Mesendoderm (in vitro differentiated cells): ENCODE data around the gene KRTAP4-4.
"Not testable (repeated sequence)": the region's sequence is repeated elsewhere in the genome, so short reads cannot be mapped to it uniquely, and the experiment has no call there.

Experiments
- DNase-seq: peaks from one replicate; pipeline ENCODE4 v3.0.0; 2013
- H2AK5ac ChIP-seq: 2 replicates; pipeline ENCODE4 v1.6.1; 2013; ENCODE audit warnings: low read length, inconsistent platforms
- H2BK120ac ChIP-seq: 2 replicates; pipeline ENCODE4 v1.6.1; 2013; ENCODE audit warnings: low read depth, mild to moderate bottlenecking, low read length, moderate library complexity, mixed read lengths
- H2BK15ac ChIP-seq: replicated peaks from 2 replicates; pipeline ENCODE4 v1.6.1; 2013; ENCODE audit warnings: low read depth, mild to moderate bottlenecking, moderate library complexity
- H2BK5ac ChIP-seq: 2 replicates; pipeline ENCODE4 v1.6.1; 2013; ENCODE audit warnings: low read length, inconsistent platforms
- H3K18ac ChIP-seq: 2 replicates; pipeline ENCODE4 v1.6.1; 2013; ENCODE audit warnings: mild to moderate bottlenecking, low read length, mixed read lengths
- H3K23ac ChIP-seq: one replicate; pipeline ENCODE4 v1.6.1; 2013; ENCODE audit warnings: low read length
- H3K27ac ChIP-seq: 2 replicates; pipeline ENCODE4 v1.5.1; 2013; ENCODE audit warnings: low read depth, mild to moderate bottlenecking, inconsistent platforms, low read length, moderate library complexity
- H3K27me3 ChIP-seq: 2 replicates; pipeline ENCODE4 v1.6.1; 2013; ENCODE audit warnings: low read length, control low read depth, mild to moderate bottlenecking, inconsistent platforms; ENCODE audit not compliant: insufficient read depth, poor library complexity
- H3K36me3 ChIP-seq: 2 replicates; pipeline ENCODE4 v1.6.1; 2013; ENCODE audit warnings: low read length, inconsistent platforms; ENCODE audit not compliant: control insufficient read depth, insufficient read depth
- H3K4ac ChIP-seq: one replicate; pipeline ENCODE4 v1.6.1; 2013; ENCODE audit warnings: low read depth, mild to moderate bottlenecking, low read length, moderate library complexity
- H3K4me1 ChIP-seq: 2 replicates; pipeline ENCODE4 v1.6.1; 2013; ENCODE audit warnings: low read depth, low read length, inconsistent platforms; ENCODE audit not compliant: control insufficient read depth
- H3K4me2 ChIP-seq: 2 replicates; pipeline ENCODE4 v1.6.1; 2013; ENCODE audit warnings: low read length
- H3K4me3 ChIP-seq: 2 replicates; pipeline ENCODE4 v1.5.1; 2013; ENCODE audit warnings: mild to moderate bottlenecking, low read length
- H3K56ac ChIP-seq: one replicate; pipeline ENCODE4 v1.6.1; 2013; ENCODE audit warnings: low read length
- H3K79me1 ChIP-seq: 2 replicates; pipeline ENCODE4 v1.6.1; 2013; ENCODE audit warnings: low read length, inconsistent platforms
- H3K79me2 ChIP-seq: 2 replicates; pipeline ENCODE4 v1.6.1; 2013; ENCODE audit warnings: mild to moderate bottlenecking, low read length; ENCODE audit not compliant: control insufficient read depth, insufficient read depth
- H3K9ac ChIP-seq: 2 replicates; pipeline ENCODE4 v1.6.1; 2013; ENCODE audit warnings: low read length, inconsistent platforms
- H4K5ac ChIP-seq: one replicate; pipeline ENCODE4 v1.6.1; 2013; ENCODE audit warnings: low read length
- H4K8ac ChIP-seq: one replicate; pipeline ENCODE4 v1.6.1; 2013; ENCODE audit warnings: low read depth, mild to moderate bottlenecking, control low read depth, low read length, moderate library complexity
- WGBS: extraction: QIAGEN DNeasy Blood & Tissue Kit; methylation state at CpG from one replicate; pipeline ENCODE4 v1.1.7; 2013; ENCODE audit warnings: low lambda C conversion rate, missing lambda C conversion rate; ENCODE audit not compliant: insufficient coverage; ENCODE audit errors: extremely low coverage; 5-methylcytosine and 5-hydroxymethylcytosine counted together

Gene KRTAP4-4

GRCh38 chr17:41153856-41154255, 6.7 kb downstream of the KRTAP4-4 start:
- H3K23ac ChIP-seq, result no peak overlapping the region

GRCh38 chr17:41151525-41151924, 9.0 kb downstream of the KRTAP4-4 start:
- H4K5ac ChIP-seq, result no peak overlapping the region
- no peak overlapping the region for H3K9ac ChIP-seq
- no peak overlapping the region for H3K4ac ChIP-seq
- H3K4me1 ChIP-seq, result no peaks in the 10 kb centered on the region
- H3K27me3 ChIP-seq, result no peaks in the 10 kb centered on the region
- no peak overlapping the region for H3K4me2 ChIP-seq
- no peak overlapping the region for H2BK5ac ChIP-seq
- H2AK5ac ChIP-seq, result no peak overlapping the region
- H3K18ac ChIP-seq, result no peak overlapping the region
- no peaks in the 10 kb centered on the region for H3K36me3 ChIP-seq
- no peaks in the 10 kb centered on the region for H3K79me2 ChIP-seq
- no peak overlapping the region for H3K27ac ChIP-seq
- WGBS, result no CpG with 5 or more reads among the region's 2 CpGs
- no peak overlapping the region for H3K23ac ChIP-seq
- no peak overlapping the region for H3K56ac ChIP-seq
- H4K8ac ChIP-seq, result no peak overlapping the region
- H3K79me1 ChIP-seq, result no peaks in the 10 kb centered on the region
- no peak overlapping the region for H2BK15ac ChIP-seq
- no peak overlapping the region for H2BK120ac ChIP-seq
- no peak for DNase-seq
- H3K4me3 ChIP-seq, result no peak overlapping the region

More at GRCh38 chr17:41153856-41154255, 6.7 kb downstream of the KRTAP4-4 start:
- DNase-seq, result no peak
- Histone ChIP-seq H3K27me3 (no peaks in the 10 kb centered on the region), H3K4me3 (no peak overlapping the region), H2BK5ac (no peak overlapping the region), H2BK15ac (no peak overlapping the region), H4K5ac (no peak overlapping the region), H3K79me2 (no peaks in the 10 kb centered on the region), H3K4me1 (no peaks in the 10 kb centered on the region), H3K79me1 (no peaks in the 10 kb centered on the region), H3K56ac (no peak overlapping the region), H2BK120ac (no peak overlapping the region), H3K36me3 (no peaks in the 10 kb centered on the region), H3K18ac (no peak overlapping the region), H4K8ac (no peak overlapping the region), H2AK5ac (no peak overlapping the region), H3K4me2 (no peak overlapping the region), H3K4ac (no peak overlapping the region), H3K27ac (no peak overlapping the region), H3K9ac (no peak overlapping the region)
- no CpG with 5 or more reads among the region's 2 CpGs for WGBS

- no peak overlapping the region for H2BK15ac ChIP-seq
- no peak overlapping the region for H3K4me2 ChIP-seq
- no peaks in the 10 kb centered on the region for H3K36me3 ChIP-seq
- no peak overlapping the region for H2AK5ac ChIP-seq
- no peaks in the 10 kb centered on the region for H3K4me1 ChIP-seq
- no peaks in the 10 kb centered on the region for H3K79me1 ChIP-seq
- no peak overlapping the region for H3K4ac ChIP-seq
- H3K23ac ChIP-seq, result no peak overlapping the region
- no peaks in the 10 kb centered on the region for H3K27me3 ChIP-seq
- no peak overlapping the region for H2BK5ac ChIP-seq
- DNase-seq, result no peak
- no peak overlapping the region for H4K8ac ChIP-seq
- H2BK120ac ChIP-seq, result no peak overlapping the region
- H3K18ac ChIP-seq, result no peak overlapping the region
- no CpG with 5 or more reads among the region's 4 CpGs for WGBS
- H3K79me2 ChIP-seq, result no peaks in the 10 kb centered on the region
- no peak overlapping the region for H3K27ac ChIP-seq
- H3K56ac ChIP-seq, result no peak overlapping the region
- H3K4me3 ChIP-seq, result no peak overlapping the region
- H3K9ac ChIP-seq, result no peak overlapping the region
- no peak overlapping the region for H4K5ac ChIP-seq
Observed at GRCh38 chr17:41150026-41150425, 10.5 kb downstream of the KRTAP4-4 start.

DNA sequence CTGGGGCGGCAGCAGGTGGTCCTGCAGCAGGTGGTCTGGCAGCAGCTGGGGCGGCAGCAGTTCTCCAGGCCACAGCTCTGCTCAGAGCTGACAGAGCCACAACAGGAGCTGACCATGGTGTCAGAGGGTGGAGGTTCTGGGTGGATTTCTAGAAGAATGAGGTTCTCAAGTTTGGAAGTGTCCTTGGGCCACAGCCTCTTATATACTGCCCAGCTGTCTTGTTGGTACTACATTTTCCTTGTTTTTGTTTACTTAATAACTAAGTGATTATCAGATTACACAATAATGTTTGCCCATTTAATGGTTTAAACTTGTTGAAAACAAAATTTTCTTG, 10.9 kb downstream of the KRTAP4-4 start, which contains the start of gene KRTAP4-5:
TSS of gene KRTAP4-5 (minus strand) at position 174 of the 334 bp plus-strand sequence. CDS start at position 116, 58 bp downstream.
- DNase-seq, result no peak
- H3K79me2 ChIP-seq, result no peaks in the 10 kb centered on the region
- H3K4me1 ChIP-seq, result no peaks in the 10 kb centered on the region
- no peak within 1 kb of the TSS for H2BK15ac ChIP-seq
- H2AK5ac ChIP-seq, result no peak within 1 kb of the TSS
- H3K4ac ChIP-seq, result no peak within 1 kb of the TSS
- no peak within 1 kb of the TSS for H2BK120ac ChIP-seq
- no CpG with 5 or more reads among the region's 2 CpGs for WGBS
- H3K9ac ChIP-seq, result no peak within 1 kb of the TSS
- H4K5ac ChIP-seq, result no peak within 1 kb of the TSS
- no peak within 1 kb of the TSS for H4K8ac ChIP-seq
- no peak within 1 kb of the TSS for H3K56ac ChIP-seq
- no peak within 1 kb of the TSS for H3K23ac ChIP-seq
- no peaks in the 10 kb centered on the region for H3K79me1 ChIP-seq
- H3K27me3 ChIP-seq, result no peaks in the 10 kb centered on the region
- H3K36me3 ChIP-seq, result no peaks in the 10 kb centered on the region
- no peak within 1 kb of the TSS for H3K18ac ChIP-seq
- no peak within 1 kb of the TSS for H3K4me2 ChIP-seq
- no peak within 1 kb of the TSS for H3K27ac ChIP-seq
- H2BK5ac ChIP-seq, result no peak within 1 kb of the TSS
- no peak within 1 kb of the TSS for H3K4me3 ChIP-seq

DNA sequence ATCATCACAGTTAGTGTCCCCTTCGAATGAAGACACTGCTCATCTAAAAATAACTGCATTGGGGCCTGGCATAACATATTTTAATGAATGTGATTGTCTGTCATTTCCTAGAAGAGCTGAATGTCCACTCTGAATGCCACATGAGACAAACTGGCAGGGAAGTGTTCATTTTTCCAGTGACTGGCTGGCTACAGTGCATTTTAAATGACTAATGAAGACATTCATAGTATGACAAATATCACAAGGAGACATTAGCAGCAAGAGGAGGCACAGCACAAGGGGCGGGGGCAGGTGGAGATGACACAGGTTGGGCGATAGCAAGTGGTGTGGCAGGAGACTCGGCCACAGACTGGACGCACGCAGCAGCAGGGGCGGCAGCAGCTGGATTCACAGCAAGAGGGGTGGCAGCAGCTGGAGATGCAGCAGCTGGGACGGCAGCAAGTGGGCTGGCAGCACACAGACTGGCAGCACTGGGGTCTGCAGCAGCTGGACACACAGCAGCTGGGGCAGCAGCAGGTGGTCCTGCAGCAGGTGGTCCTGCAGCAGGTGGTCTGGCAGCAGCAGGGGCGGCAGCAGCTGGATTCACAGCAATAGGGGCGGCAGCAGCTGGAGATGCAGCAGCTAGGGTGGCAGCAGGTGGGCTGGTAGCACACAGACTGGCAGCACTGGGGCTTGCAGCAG, 11.4 kb downstream of the KRTAP4-4 start:
- H3K23ac ChIP-seq, H3K4ac ChIP-seq, H2AK5ac ChIP-seq, H4K5ac ChIP-seq, H3K4me2 ChIP-seq, H3K18ac ChIP-seq, H3K4me1 ChIP-seq, DNase-seq, H3K27me3 ChIP-seq, H3K56ac ChIP-seq, H4K8ac ChIP-seq, H3K27ac ChIP-seq, H2BK5ac ChIP-seq, H3K4me3 ChIP-seq, H3K79me1 ChIP-seq, H3K9ac ChIP-seq, H3K36me3 ChIP-seq, H2BK120ac ChIP-seq, H2BK15ac ChIP-seq, H3K79me2 ChIP-seq: not testable (repeated sequence)
- WGBS, result no CpG with 5 or more reads among the region's 10 CpGs
